Stromal cell of bone marrow (primary cell): Measurements from ENCODE around the gene TCHHL1.
A peak's percentile ranks its signal among the peaks of the same experiment; 100 is the strongest.

Experiments
- DNase-seq: peaks from one replicate; pipeline ENCODE4 v3.0.0-alpha.2; 2012; ENCODE audit warnings: low read depth

Gene TCHHL1

GRCh38 chr1:152038871-152039270 lies 50.0 kb downstream of the TCHHL1 start:
- no peak for DNase-seq

- DNase-seq = peak; percentile 83
Measured at GRCh38 chr1:152036267-152037216, 52.3 kb downstream of the TCHHL1 start, which contains the start of gene S100A11. Gene S100A11 (minus strand): TSS chr1:152037004. CDS start chr1:152036915, 89 bp downstream.

- no peak for DNase-seq
Measured at GRCh38 chr1:152035539-152036266, 53.2 kb downstream of the TCHHL1 start.

- peak; percentile 60 for DNase-seq
Measured at GRCh38 chr1:152034654-152035538, 54.0 kb downstream of the TCHHL1 start.

DNA sequence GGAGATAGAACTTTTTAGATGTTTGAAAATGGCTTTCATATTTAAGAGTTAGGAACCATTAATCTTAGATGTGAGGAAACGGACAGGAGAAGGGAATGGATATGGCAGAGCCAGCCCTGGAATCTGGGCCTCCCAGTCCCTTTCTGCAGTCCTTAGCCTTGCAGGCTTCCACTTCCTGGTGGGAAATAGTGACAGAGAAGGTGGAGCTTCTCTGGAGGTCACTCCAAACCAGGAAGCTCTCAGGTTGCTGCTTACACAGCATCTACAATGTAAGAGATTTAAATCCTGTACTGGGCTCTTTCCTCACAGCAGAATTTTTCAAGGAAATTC lies 54.6 kb downstream of the TCHHL1 start:
- no peak for DNase-seq
